ENCODE results near the gene NKD1.
"Not testable (repeated sequence)": the region's sequence is repeated elsewhere in the genome, so short reads cannot be mapped to it uniquely, and the experiment has no call there.

Gene NKD1

DNA sequence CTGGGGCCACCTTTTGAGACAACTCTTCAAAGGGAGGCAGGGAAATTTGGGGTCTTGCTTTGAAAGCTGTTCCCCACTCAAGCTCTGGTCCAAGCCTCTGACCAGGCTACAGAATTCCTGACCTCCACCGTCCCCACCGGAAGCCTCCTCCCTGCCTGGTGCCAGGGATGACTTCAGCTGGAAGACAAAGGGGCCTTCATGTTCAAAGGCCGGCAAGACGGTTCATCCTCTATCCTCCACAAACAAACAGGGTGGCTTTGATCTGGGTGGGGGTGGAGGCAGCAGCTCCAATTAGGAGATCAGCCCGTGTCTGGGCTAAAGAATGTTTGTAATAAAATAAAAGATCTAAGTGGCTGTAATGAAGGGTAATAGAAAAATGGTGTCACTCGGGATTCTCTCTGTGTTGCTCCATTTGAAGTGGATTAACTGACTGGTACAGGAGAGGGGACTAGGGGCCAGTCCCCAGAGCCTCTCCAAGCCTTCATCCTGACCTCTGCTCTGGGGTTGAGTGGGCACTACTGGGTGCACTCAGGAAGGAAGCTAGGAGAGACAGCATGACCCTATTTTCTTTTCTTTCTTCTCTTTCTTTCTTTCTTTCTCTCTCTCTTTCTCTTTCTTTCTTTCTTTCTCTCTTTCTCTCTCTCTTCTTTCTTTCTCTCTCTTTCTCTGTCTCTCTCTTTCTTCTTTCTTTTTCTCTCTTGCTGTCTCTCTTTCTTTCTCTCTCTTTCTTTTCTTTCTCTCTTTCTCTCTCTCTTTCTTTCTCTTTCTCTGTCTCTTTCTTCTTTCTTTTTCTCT, 27.5 kb upstream of the NKD1 start:
- peak; percentile 42 for DNase-seq (ENCODE audit: low spot score)

DNA sequence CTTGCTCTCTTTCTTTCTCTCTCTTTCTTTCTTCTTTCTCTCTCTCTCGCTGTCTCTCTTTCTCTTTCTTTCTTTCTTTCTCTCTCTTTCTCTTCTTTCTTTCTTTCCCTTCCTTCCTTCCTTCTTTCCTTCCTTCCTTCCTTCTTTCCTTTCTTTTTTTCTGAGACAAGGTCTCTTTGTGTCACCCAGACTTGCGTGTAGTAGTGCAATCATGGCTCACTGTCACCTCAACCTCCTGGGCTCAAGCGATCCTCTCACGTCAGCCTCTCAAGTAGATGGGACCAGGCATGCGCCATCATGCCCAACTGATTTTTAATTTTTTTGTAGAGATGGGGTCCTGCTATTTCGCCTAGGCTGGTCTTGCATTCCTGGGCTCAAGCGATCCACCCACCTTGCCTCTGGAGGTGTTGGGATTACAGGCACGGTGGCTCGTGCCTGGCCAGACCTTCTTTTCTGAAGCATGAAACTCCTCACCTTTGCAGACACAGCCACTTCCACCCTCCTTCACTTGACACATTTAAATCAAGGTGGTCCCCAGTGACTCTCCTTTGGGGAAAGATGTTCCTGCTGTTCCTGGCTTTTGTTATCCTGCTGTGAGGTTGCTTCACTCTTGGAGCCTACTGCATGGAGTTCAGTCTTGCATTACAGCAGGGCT, 26.8 kb upstream of the NKD1 start:
- DNase-seq (ENCODE audit: low spot score), result peak; percentile 12

DNA sequence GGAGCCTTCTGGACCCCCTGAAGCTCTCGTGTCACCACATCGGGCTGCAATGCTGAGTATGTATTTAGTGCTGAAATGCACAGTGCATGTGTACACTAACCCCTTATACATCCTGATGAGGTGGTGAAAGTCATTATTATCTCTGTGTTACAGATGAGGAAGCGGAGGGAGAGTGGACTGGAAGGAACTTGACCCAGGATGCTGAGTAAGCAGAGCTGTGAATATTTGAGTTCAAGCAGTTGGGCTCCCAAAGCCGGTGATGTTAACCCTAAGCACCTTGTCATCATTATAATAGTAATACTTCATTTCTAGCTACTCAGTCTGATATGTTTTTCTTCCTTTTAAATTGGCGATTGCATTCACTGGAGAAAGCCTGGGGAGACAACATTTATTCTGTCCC, 25.9 kb upstream of the NKD1 start:
- peak; percentile 0 for DNase-seq (ENCODE audit: low spot score)

DNA sequence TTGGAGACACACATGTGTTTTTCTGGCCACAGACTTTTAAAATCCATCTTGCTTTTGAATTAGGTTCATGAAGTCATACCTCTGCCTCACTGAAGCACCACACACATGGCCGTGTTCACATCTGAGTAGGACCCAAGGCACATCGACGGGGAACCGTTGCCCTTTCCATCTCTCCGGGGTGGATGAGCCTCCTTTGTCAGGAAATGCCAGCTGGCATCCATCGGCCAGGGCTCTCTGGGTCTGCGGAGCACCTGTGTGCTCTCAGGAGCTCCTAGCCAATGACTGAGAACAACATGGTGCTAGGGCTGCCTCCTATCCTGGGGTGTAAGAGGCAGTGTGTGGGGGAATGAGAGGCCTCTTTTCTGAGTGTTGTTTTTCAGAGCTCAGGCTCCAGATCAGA, 24.5 kb upstream of the NKD1 start:
- peak; percentile 19 for DNase-seq (ENCODE audit: low spot score)

DNA sequence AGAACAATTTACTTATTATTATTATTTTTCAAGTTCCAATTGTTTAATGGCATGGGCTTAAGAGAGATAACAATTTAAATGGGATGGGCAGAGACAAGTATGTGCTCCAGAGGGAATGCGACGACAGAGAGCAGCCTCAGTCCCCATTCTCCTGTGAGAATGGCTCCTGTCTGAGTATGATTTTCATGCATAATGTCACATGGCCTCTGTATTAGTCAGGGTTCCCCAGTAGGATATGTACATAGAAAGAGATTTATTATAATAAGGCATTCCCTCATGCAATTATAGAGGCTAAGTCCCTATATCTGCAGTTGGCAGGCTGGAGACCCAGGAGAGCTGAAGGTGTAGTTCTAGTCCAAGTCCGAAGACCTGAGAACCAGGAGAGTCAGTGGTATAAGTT, 22.9 kb upstream of the NKD1 start:
- no peak for DNase-seq (ENCODE audit: low spot score)

DNA sequence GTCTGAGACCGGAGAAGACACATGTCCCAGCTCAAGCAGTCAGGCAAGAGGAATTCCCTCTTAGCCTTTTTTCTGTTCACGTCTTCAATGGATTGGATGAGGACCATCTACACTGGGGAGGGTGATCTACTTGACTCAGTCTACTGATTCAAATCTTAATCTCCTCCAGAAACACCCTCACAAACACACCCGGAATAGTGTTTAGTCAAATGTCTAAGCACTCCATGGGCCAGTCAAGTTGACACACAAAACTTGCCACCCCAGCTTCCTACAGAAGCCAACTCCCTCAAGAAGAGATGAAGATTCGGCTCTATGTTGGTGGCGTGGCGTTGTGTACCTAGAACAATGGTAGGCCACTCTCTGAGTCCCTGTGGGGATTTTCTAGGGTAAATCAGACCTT, 22.5 kb upstream of the NKD1 start:
- peak; percentile 16 for DNase-seq (ENCODE audit: low spot score)

DNA sequence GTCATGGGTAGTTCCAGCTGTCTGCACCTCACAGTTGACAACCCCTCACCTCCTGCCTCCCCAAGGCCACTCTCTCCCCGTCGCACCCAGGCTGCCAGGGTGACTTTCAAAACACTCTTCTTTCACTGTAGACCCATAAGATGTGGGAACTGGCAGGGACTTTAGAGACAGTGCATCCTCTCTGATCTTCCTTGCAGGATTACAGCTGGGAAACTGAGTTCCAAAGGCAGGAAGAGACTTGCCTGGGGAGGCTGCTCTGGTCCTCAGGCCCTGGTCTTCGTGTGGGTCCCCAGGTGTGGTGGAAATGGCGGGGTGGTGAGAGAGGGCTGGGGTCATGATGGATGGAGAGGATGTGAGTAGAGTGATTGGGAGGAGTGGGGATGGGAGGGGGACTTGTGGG, 21.9 kb upstream of the NKD1 start:
- DNase-seq (ENCODE audit: low spot score), result peak; percentile 7

DNA sequence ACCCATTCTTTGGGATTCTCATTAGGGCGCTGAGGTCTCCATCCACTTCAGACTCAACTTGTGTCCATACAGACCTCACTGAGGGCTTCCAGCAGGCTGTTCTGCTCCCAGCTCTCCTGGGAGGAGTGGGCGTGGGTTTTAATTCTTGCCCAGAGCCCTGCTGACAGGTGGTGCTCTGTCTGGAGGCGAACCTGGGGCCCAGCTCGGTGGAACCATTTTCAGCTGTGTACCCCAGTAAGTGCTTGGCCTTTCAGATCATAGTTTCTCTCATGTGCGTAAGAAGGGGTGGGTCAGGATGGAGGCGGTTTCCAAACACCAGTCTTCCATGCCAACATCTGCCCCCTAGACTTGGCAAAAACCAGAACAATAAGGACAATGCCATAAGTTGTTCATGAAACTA, 21.4 kb upstream of the NKD1 start:
- peak; percentile 10 for DNase-seq (ENCODE audit: low spot score)

DNA sequence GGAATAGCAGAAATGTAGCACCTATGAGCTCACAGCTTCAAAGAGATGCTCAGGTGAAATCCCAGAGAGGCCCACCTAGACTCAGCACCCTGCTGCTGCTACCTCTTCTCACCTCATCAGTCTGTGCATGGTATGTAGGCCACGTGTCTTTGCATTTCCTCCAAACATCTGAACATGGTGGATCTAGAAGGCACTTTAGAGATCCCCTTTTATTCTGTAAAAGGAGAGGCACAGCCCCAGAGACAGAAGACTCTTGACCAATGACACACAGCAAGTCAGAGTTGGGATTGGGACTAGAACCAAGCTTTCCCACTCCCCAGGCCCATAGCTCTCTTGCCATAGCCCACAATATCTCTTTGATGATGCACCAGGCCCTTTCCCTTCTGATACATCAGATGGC, 19.4 kb upstream of the NKD1 start:
- DNase-seq (ENCODE audit: low spot score), result peak; percentile 5

DNA sequence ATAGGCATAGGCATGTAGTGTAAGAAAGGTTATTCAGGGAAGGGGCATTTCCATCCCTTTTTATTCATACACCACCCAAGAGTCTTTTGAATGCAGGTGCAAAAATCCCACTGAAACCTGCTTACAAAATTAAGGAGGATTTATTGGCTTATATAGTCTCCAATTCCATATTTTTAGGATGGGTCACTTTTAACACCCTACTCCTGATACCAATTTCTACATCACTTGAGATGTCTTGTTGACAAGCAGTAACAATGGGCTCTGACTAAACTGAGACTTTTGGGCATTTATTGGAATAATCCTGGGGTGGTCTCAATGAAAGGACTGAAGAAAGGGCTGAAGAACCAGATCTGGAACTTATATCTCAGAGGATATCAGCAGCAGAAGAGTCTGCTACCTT, 18.9 kb upstream of the NKD1 start:
- DNase-seq (ENCODE audit: low spot score), result no peak

DNA sequence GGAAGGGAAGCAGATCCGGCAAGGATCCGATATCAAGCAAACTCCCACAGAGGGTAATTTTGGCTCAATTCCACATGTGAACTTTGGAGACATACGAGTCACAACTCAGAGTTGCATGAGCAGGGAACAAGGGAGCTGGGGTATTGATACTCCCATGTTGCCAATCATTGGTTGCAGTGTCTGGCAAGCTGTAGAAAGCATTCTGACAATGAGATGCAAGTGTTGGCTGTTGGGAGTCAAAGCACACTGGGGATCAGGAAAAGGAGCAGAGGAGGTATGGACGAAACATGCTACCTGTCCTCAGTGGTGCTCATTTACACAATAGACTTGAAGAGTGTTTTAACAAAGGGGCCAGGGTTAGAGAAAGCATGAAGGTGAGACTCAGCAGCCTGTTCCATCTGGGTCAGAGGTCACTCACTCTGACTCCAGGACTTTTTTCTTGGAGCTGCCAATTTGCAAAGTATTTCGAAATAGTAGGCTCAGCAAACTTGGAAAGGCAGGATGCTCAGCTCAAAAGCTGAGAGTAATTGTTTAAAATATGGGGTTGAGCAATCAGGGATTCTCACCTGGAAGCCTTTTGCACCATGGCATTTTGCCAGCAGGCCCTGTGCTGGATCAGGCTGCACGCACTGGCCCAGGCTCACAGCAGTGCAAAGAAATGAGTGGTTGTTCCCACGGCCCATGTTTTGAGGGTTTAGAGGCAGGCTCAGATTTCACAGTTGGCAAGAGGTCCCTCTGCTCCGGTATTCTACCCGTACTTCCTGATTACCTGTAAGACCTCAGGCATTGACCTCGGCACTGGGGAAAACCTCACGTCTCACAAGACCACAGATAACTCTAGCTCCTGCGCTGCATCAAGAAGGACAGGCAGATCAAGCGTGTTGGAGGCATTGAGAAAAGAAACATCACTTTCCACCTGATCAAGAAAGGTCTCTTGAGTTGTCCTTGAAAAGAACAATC, 17.6 kb upstream of the NKD1 start:
- peak; percentile 32 for DNase-seq (ENCODE audit: low spot score)

DNA sequence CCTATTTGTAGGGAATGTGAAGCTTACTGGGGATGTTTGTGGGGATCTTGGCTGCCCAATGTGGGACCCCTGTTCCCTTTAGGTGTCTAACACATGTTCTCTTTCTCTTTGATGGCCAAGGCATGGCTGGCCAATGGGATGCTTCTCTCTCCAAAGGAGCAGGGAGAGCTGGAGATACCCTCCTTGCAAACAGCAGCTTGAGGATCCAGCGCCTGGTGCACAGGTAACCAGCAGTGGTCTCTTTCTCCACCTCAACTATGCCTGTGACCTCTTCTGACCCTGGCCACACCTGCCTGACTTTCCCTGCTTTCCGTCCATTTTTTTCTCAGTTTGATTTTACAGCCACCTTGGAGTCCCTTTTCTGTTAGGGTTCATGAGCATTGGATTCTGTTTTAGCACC, 16.8 kb upstream of the NKD1 start:
- peak; percentile 15 for DNase-seq (ENCODE audit: low spot score)

DNA sequence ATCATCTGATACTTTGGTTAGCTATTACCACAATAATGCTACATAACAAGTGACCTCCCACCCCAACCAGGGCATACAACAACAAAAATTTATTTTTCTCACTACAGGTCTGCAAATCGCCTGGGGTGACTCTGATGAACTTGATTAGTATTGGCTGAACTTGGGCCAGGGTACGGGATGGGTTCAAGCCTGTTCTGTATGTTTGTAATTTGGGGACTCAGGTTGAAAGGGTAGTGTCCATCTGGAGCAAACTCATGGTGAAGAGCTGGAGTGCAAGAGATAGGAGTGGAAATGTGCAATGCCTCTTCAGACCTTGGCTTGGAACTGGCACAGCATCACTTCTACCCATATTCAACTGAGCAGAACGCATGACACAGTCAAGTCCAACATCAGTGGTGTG, 16.3 kb upstream of the NKD1 start:
- peak; percentile 12 for DNase-seq (ENCODE audit: low spot score)

DNA sequence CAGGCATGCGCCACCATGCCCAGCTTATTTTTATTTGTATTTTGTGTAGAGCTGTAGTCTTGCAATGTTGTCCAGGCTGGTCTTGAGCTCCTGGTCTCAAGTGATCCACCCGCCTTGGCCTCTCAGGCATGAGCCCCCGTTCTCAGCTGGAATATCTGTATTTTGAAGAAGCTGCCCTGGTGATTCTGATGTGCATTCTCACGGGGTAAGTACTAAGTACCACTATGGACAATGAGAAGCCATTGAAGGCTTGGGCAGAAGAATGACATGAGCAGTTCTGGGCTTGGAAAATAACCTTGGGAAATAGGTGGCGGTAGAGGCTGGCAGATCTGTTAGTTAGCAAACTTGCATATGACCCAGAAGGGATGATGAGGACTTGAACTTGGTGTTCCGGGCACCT, 15.6 kb upstream of the NKD1 start:
- peak; percentile 19 for DNase-seq (ENCODE audit: low spot score)

DNA sequence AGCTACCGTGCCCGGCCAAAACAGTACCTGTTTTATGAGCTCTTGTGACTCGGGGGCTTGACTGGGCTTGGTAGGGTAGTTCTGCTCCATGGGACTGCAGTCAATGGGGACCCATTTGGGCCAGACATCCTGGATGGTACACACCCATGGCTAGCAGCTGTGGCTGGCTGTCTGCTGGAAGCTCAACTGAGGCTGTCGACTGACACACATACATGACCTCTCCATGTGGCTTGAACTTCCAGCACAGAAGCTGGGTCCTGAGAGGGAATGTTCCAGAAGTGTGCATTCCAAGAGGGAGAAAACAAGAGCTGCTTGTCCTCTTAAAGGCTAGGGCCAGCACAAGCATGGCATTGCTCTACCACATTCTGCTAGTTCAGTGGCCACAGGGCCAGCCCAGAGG, 14.9 kb upstream of the NKD1 start:
- DNase-seq (ENCODE audit: low spot score), result peak; percentile 28

DNA sequence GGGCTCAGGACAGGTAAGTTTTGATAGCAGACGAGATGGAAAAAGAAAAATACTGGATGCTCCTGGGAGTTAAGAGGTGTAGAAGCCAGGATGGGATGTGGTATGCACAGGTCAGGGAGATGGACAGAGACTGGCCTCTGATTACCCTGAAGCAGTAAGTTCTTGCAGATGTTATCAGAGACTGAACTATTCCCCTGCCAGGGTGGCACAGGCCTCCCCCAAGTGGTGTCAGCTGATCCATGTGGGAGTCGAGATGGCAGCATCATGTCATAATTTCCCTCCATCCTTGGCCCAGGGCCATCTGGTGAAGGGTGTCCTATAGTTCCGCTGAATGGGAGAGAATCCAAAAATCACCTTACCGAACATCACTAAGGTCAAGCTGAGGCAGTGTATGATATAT, 14.1 kb upstream of the NKD1 start:
- peak; percentile 20 for DNase-seq (ENCODE audit: low spot score)

DNA sequence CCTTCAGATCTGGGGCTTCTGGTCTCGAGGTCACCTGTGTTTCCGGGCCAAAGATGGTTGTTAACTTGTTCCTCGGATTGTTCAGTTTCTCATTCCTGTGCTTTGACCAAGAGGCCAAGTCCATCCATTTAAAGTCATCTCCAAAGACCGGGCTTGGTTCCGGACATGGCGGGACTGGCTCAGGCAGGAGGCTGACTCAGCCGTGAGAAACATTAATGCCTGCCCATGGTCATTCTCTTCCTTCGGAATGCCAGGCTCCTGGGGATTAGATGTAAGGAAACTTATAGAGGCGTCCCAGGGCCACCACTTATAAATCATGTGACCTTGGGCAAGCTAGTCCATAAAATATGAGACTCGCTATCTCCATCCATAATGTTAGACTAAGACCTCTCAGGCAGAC, 13.6 kb upstream of the NKD1 start:
- peak; percentile 20 for DNase-seq (ENCODE audit: low spot score)

DNA sequence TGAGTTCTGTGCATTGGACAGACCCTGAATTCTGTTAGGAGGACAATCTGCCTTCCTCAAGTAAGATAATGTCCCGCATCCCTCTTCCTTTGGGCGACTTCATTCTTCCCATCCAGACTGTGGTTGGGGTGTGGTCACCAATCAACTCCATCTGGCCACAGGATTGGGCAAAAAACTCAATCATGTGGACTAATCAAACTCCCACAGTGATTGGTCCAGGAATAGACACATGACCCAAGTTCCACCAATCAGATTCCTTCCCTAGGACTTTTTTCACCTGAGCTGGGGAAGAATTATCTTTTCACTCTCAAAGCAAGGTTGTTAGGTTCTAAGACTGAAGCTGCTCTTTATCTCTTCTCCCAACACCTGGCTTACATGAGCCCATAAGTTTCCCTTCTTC, 13.2 kb upstream of the NKD1 start:
- peak; percentile 14 for DNase-seq (ENCODE audit: low spot score)

DNA sequence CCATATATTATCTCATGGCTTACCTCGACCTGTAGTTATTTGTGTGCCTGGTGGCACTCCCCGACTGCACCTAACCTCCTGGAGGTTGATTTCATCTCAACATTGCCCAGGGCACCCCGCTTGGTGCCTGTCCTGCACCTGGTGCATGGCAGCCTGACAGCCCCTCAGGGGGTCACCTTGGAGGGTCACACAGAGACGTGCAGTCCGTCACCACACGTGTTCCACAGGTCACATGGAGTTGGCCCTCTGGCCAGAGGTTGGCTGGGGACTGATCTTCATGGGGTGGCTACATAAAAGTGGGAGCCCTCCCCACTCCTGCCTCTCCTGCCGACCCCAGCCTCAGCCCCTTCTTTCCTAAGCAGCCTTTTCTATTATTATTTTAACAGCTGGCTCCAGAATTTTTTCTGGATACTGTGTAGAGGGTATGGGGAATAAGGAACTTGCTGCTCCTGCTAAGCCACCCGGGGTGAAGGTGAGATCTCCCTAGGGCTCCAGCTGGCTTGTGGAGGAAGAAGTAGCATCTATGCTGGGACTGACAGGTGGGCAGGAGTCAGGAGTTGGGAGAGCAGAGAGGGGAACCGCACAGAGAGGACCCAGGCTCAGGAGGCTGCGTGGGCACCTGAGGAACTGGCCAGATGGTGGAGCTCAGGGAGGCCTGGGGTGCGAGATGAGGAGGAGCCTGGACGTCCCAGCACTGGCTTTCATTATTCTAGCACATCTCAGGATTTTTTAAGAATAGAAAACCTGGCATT, 12.5 kb upstream of the NKD1 start:
- peak; percentile 39 for DNase-seq (ENCODE audit: low spot score)

DNA sequence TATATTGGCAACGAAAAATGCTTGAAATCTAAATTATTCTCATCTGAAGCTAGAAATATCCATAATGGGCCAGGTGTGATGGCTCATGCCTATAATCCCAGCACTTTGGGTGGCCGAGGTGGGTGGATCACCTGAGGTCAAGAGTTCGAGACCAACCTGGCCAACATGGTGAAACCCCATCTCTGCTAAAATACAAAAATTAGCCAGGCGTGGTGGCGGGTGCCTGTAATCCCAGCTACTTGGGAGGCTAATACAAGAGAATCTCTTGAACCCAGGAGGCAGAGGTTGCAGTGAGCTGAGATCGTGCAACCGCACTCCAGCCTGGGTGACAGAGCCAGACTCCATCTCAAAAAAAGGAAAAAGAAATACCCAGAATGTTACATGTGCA, 11.9 kb upstream of the NKD1 start:
- not testable (repeated sequence) for DNase-seq (ENCODE audit: low spot score)

DNA sequence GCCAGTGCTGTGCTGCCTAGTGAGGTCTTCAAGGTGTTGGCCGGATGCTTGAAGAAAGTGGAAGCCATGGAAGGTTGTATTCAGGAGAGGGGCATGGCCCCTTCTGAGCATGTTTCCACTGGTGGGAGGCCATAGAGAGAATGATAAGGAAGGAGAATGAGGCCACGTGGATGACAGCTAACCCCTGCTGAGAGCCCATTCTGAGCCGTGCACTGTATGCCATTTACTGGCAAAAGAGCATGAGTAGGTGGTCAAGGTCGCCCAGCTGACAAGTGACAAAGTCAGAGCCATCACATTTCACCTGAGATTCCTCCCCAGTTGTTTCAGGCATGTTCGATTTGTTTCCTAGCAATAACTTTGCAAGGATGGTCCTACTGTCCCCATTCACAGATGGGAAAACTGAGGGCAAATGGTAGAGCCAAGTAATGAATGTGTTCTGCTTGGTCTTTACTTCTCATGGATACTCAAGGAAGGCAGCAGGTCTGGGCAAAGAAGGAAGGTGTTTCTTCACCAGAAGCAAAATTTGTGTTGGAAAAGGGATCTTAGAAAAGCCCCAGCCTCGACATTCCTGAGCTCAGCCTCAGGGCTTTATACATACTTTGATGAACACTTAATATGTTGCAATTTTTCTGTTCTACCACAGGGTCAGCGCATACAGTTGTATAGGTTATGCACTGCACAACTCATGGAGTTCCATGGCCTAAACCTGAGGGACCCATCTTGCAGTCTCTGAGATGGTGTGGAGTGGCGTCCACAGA, 10.5 kb upstream of the NKD1 start:
- DNase-seq (ENCODE audit: low spot score), result no peak
